WTC11 (cell line): Measurements from ENCODE around the gene MYO1A.

ENCODE experiments used
- ATF1 ChIP-seq: sonication (generic); formaldehyde crosslinking; IDR thresholded peaks from 2 replicates; pipeline ENCODE4 v1.8.1; 2023; ENCODE audit warnings: mild to moderate bottlenecking, moderate library complexity, missing genetic modification reagents
- CTCF ChIP-seq: fragments of 200-600 bp; IDR thresholded peaks from 2 replicates; pipeline ENCODE4 v1.8.0; 2022; ENCODE audit warnings: antibody characterized with exemption
- ELF4 ChIP-seq: sonication (generic); formaldehyde crosslinking; IDR thresholded peaks from 2 replicates; pipeline ENCODE4 v1.8.1; 2022; ENCODE audit warnings: low read depth, mild to moderate bottlenecking, moderate library complexity, missing genetic modification reagents
- ETV6 ChIP-seq: sonication (generic); formaldehyde crosslinking; IDR thresholded peaks from 2 replicates; pipeline ENCODE4 v1.8.1; 2022; ENCODE audit warnings: mild to moderate bottlenecking, missing genetic modification reagents
- FOXJ3 ChIP-seq: sonication (generic); formaldehyde crosslinking; IDR thresholded peaks from 2 replicates; pipeline ENCODE4 v1.9.0; 2021; ENCODE audit warnings: missing genetic modification reagents, mild to moderate bottlenecking, borderline replicate concordance
- MAX ChIP-seq: sonication (generic); formaldehyde crosslinking; IDR thresholded peaks from 2 replicates; pipeline ENCODE4 v1.8.0; 2022; ENCODE audit warnings: mild to moderate bottlenecking, missing genetic modification reagents
- NR2C2 ChIP-seq: sonication (generic); formaldehyde crosslinking; IDR thresholded peaks from 2 replicates; pipeline ENCODE4 v1.8.0; 2022; ENCODE audit warnings: mild to moderate bottlenecking, missing genetic modification reagents
- NR3C1 ChIP-seq: sonication (generic); formaldehyde crosslinking; conservative IDR thresholded peaks from 2 replicates; pipeline ENCODE4 v1.8.1; 2023; ENCODE audit warnings: low read depth, mild to moderate bottlenecking, missing genetic modification reagents
- SP1 ChIP-seq: sonication (generic); formaldehyde crosslinking; conservative IDR thresholded peaks from 2 replicates; pipeline ENCODE4 v1.8.1; 2022; ENCODE audit warnings: missing genetic modification reagents
- TEAD4 ChIP-seq: sonication (generic); formaldehyde crosslinking; IDR thresholded peaks from 2 replicates; pipeline ENCODE4 v1.8.0; 2022; ENCODE audit warnings: mild to moderate bottlenecking, missing genetic modification reagents
- USF2 ChIP-seq: sonication (generic); formaldehyde crosslinking; IDR thresholded peaks from 2 replicates; pipeline ENCODE4 v1.8.1; 2023; ENCODE audit warnings: mild to moderate bottlenecking, missing genetic modification reagents, moderate library complexity
- ZSCAN18 ChIP-seq: fragments of 250-450 bp; sonication (Bioruptor Pico); IDR thresholded peaks from 2 replicates; pipeline ENCODE4 v2.1.2; 2022; ENCODE audit warnings: mild to moderate bottlenecking, moderate library complexity

- TF ChIP-seq CTCF = no peak
- no peak for TF ChIP-seq ETV6 (CRISPR knock-in tag)
- no peak for TF ChIP-seq NR3C1 (CRISPR knock-in tag)
- no peak for TF ChIP-seq ZSCAN18 (CRISPR knock-in tag)
- TF ChIP-seq NR2C2 (CRISPR knock-in tag) = no peak
- TF ChIP-seq SP1 (CRISPR knock-in tag) = no peak
- no peak for TF ChIP-seq MAX (CRISPR knock-in tag)
- no peak for TF ChIP-seq ELF4 (CRISPR knock-in tag)
- no peak for TF ChIP-seq FOXJ3 (CRISPR knock-in tag)
- TF ChIP-seq TEAD4 (CRISPR knock-in tag) = no peak
- no peak for TF ChIP-seq ATF1 (CRISPR knock-in tag)
- TF ChIP-seq USF2 = no peak
These were observed 20.5 kb downstream of the MYO1A start for GRCh38 chr12:57029457-57029856.
